PC-9 (cell line): ENCODE measurements around the gene ALLC. TPM values are rescaled to one million over a fixed set of nuclear protein-coding genes. Genes with fewer than 3 reads are reported as not detected.
A peak's percentile ranks its signal among the peaks of the same experiment; 100 is the strongest.

Experiments
- BruUV-seq: library from RNA; stranded (reverse); fragments of 400-500 nt; replicated peaks from 2 replicates; lab custom pipeline; 2021; lab: Mats Ljungman, UMichigan
- CTCF ChIA-PET: fragments of 300-600 bp; sonication (Branson Sonifier 250); formaldehyde crosslinking; loops from one replicate; lab custom pipeline; 2022; ENCODE audit warnings: antibody characterized with exemption; lab: Charles Lee
- POLR2A ChIA-PET: fragments of 300-600 bp; sonication (Branson Sonifier 250); formaldehyde crosslinking; loops from one replicate; lab custom pipeline; 2022; ENCODE audit warnings: antibody characterized with exemption; ENCODE audit not compliant: unreplicated experiment; lab: Charles Lee
- DNase-seq, 2 experiments: peaks; one replicate each; pipeline versions ENCODE4 v3.0.0 to v3.0.0-alpha.2; 2015 to 2022; ENCODE audit warnings: mixed read lengths in 1 of 2
- H2AFZ ChIP-seq: fragments of 200-600 bp; sonication (generic); 2 replicates; pipeline ENCODE4 v1.8.1; 2017; ENCODE audit warnings: antibody characterized with exemption
- H3F3A ChIP-seq: fragments of 200-600 bp; sonication (generic); 2 replicates; pipeline ENCODE4 v1.8.1; 2017; ENCODE audit warnings: antibody characterized with exemption, mild to moderate bottlenecking, low read depth; ENCODE audit not compliant: insufficient read depth
- H3K27ac ChIP-seq: fragments of 200-600 bp; sonication (generic); 2 replicates; pipeline ENCODE4 v1.6.1; 2016; ENCODE audit warnings: mixed run types
- H3K27me3 ChIP-seq: fragments of 200-600 bp; sonication (generic); 2 replicates; pipeline ENCODE4 v1.6.1; 2016; ENCODE audit warnings: low read depth, mixed run types; ENCODE audit not compliant: insufficient read depth
- H3K36me3 ChIP-seq: fragments of 200-600 bp; sonication (generic); 2 replicates; pipeline ENCODE4 v1.6.1; 2016; ENCODE audit warnings: low read depth, mixed run types
- H3K4me1 ChIP-seq: fragments of 200-600 bp; sonication (generic); replicated peaks from 2 replicates; pipeline ENCODE4 v1.6.1; 2016; ENCODE audit warnings: mixed run types; ENCODE audit not compliant: insufficient read depth
- H3K4me2 ChIP-seq: fragments of 200-600 bp; sonication (generic); 2 replicates; pipeline ENCODE4 v1.6.1; 2017; ENCODE audit warnings: mixed run types
- H3K4me3 ChIP-seq: fragments of 200-600 bp; sonication (generic); 2 replicates; pipeline ENCODE4 v1.6.1; 2016; ENCODE audit warnings: mixed run types
- H3K79me2 ChIP-seq: fragments of 200-600 bp; sonication (generic); 2 replicates; pipeline ENCODE4 v1.6.1; 2017; ENCODE audit warnings: low read depth, mixed run types
- H3K9me2 ChIP-seq: fragments of 200-600 bp; sonication (generic); 2 replicates; pipeline ENCODE4 v1.8.1; 2017; ENCODE audit warnings: mild to moderate bottlenecking; ENCODE audit not compliant: insufficient read depth
- H3K9me3 ChIP-seq: fragments of 200-600 bp; sonication (generic); 2 replicates; pipeline ENCODE4 v1.8.1; 2016; ENCODE audit warnings: low read depth; ENCODE audit not compliant: insufficient read depth
- H4K20me1 ChIP-seq: fragments of 200-600 bp; sonication (generic); 2 replicates; pipeline ENCODE4 v1.8.1; 2017; ENCODE audit not compliant: insufficient read depth
- EZH2 ChIP-seq: fragments of 200-600 bp; sonication (generic); IDR thresholded peaks from 2 replicates; pipeline ENCODE4 v1.8.0; 2017; ENCODE audit warnings: antibody characterized with exemption, low read depth
- intact Hi-C: fragments of 100-400 bp; cut with micrococcal nuclease; formaldehyde crosslinking; loops from one replicate; pipeline ENCODE4 v1.10.0; 2022; ENCODE audit not compliant: unreplicated experiment
- total RNA-seq: library from RNA; stranded (reverse); gene quantifications from 2 replicates; pipeline ENCODE4 v1.2.3, GENCODE V29; 2021
- TF ChIP-seq, protein P1 (sequence below): fragments of 200-600 bp; sonication (generic); conservative IDR thresholded peaks from 2 replicates; pipeline ENCODE4 v1.6.1; 2017; ENCODE audit warnings: mixed run types, antibody characterized with exemption, mild to moderate bottlenecking, moderate library complexity

Gene ALLC
- total RNA-seq, 1 experiment from 2014 or later = not detected

DNA sequence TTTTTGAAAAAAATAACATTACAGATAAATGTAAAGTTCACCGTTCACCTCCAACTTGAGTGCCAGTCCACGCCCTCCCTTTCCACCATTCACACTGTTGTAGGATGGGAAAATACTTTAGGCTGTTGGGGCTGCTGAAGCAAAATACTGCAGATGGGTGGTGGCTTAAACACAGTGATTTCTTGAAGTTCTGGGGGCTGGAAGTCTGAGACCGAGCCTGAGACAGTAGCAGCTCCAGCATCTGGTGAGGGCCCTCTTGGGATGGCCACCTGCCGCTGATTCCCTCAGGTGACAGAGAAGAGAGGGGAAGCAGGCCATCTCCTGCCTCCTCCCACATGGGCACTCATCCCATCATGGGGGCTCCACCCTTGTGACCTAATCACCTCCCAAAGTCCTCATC lies 17.7 kb downstream of the ALLC start:
- Histone ChIP-seq H4K20me1 (no peaks in the 10 kb centered on the region), H3K4me2 (no peak overlapping the region), H3K36me3 (no peaks in the 10 kb centered on the region), H3K27me3 (peaks cover 99% of the 10 kb centered on the region), H3K4me1 (no peaks in the 10 kb centered on the region), H3F3A (no peaks in the 10 kb centered on the region), H3K27ac (no peak overlapping the region), H3K79me2 (no peaks in the 10 kb centered on the region), H3K9me3 (no peaks in the 10 kb centered on the region), H3K9me2 (no peaks in the 10 kb centered on the region), H2AFZ (no peak overlapping the region), H3K4me3 (no peak overlapping the region)
- POLR2A ChIA-PET = no interaction called here
- BruUV-seq = no TSS peak
- CTCF ChIA-PET = no interaction called here
- TF ChIP-seq, protein P1, sequence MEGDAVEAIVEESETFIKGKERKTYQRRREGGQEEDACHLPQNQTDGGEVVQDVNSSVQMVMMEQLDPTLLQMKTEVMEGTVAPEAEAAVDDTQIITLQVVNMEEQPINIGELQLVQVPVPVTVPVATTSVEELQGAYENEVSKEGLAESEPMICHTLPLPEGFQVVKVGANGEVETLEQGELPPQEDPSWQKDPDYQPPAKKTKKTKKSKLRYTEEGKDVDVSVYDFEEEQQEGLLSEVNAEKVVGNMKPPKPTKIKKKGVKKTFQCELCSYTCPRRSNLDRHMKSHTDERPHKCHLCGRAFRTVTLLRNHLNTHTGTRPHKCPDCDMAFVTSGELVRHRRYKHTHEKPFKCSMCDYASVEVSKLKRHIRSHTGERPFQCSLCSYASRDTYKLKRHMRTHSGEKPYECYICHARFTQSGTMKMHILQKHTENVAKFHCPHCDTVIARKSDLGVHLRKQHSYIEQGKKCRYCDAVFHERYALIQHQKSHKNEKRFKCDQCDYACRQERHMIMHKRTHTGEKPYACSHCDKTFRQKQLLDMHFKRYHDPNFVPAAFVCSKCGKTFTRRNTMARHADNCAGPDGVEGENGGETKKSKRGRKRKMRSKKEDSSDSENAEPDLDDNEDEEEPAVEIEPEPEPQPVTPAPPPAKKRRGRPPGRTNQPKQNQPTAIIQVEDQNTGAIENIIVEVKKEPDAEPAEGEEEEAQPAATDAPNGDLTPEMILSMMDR = no peak
- no peak for TF ChIP-seq EZH2
- intact Hi-C loops = no loop called here
- no peak for DNase-seq

DNA sequence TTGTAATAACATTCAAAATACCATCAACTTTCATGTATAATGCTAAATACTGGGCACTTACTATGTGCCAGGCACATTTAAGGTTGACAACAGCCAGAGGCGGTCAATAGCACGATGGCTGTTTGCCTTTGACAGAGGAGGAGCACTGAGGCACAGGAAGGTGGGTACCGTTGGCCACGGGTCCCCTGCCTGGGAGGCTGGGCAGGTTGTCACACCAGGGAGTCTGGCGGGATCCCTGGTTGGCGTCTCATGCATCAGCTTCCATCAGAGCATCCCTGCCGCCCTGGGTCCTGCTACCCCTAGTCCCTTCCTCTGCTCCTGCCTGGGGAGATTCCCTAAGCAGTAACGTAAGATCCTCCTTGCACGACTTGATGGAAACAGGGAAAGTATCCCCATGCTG lies 19.4 kb downstream of the ALLC start:
- H3F3A ChIP-seq = no peaks in the 10 kb centered on the region
- ChIA-PET CTCF (no interaction called here), POLR2A (no interaction called here)
- peaks cover 99% of the 10 kb centered on the region for H3K27me3 ChIP-seq
- no peak overlapping the region for H3K4me3 ChIP-seq
- H3K4me1 ChIP-seq = no peaks in the 10 kb centered on the region
- no peaks in the 10 kb centered on the region for H3K36me3 ChIP-seq
- no peaks in the 10 kb centered on the region for H3K79me2 ChIP-seq
- BruUV-seq = no TSS peak
- DNase-seq = no peak
- no peaks in the 10 kb centered on the region for H4K20me1 ChIP-seq
- H3K9me2 ChIP-seq = no peaks in the 10 kb centered on the region
- no peaks in the 10 kb centered on the region for H3K9me3 ChIP-seq
- H2AFZ ChIP-seq = no peak overlapping the region
- TF ChIP-seq, protein P1 = no peak
- no peak for TF ChIP-seq EZH2
- H3K4me2 ChIP-seq = no peak overlapping the region
- intact Hi-C loops = no loop called here
- no peak overlapping the region for H3K27ac ChIP-seq

DNA sequence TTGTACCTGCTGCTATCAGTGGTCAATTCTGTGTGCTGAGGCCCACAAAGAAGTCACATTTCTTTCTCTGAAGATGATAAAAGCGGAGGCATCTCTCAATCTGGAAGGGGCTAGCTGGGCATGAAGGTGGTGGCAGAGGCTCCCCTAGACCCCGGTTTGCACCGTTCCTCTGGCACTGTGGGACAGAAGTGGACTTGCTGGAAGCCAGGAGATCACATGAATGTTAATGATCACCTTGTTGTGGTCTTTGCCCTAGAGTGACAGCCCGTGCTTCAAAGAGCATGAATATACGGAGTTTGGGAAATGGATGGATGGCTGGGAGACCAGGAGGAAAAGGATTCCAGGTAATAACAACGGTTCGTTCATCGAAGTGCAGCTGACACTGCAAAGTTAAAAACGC lies 20.2 kb downstream of the ALLC start:
- no peak overlapping the region for H3K27ac ChIP-seq
- H2AFZ ChIP-seq = no peak overlapping the region; the same call in 1 of the 2 replicates
- no peaks in the 10 kb centered on the region for H3K4me1 ChIP-seq
- intact Hi-C loops = no loop called here
- CTCF ChIA-PET = no interaction called here
- no peak overlapping the region for H3K4me3 ChIP-seq
- H3K9me2 ChIP-seq = no peaks in the 10 kb centered on the region
- no peaks in the 10 kb centered on the region for H3K36me3 ChIP-seq
- POLR2A ChIA-PET = no interaction called here
- TF ChIP-seq, protein P1 = no peak
- TF ChIP-seq EZH2 = 0 out of 2 replicates have a peak, but pooled peaks have one; percentile 57
- H3F3A ChIP-seq = no peaks in the 10 kb centered on the region
- H3K79me2 ChIP-seq = no peaks in the 10 kb centered on the region
- H3K4me2 ChIP-seq = no peak overlapping the region
- DNase-seq = no peak
- peaks cover 100% of the 10 kb centered on the region for H3K27me3 ChIP-seq
- no peaks in the 10 kb centered on the region for H4K20me1 ChIP-seq
- BruUV-seq = no TSS peak
- no peaks in the 10 kb centered on the region for H3K9me3 ChIP-seq
